IMR-90 (cell line): ENCODE measurements around the gene FOXK2. TPM values are rescaled to one million over a fixed set of nuclear protein-coding genes. Genes with fewer than 3 reads are reported as not detected.

Experiments
- ATAC-seq: fragments of 200-7000 bp; cut with Tn5 transposase; 2 replicates; pipeline ENCODE4 v1.9.1; 2020; ENCODE audit warnings: low read depth, mild to moderate bottlenecking, moderate library complexity
- BruUV-seq: library from RNA; stranded (reverse); fragments of 400-500 nt; replicated peaks from 2 replicates; lab custom pipeline; 2021; lab: Mats Ljungman, UMichigan
- CTCF ChIA-PET: fragments of 300-600 bp; formaldehyde crosslinking; extraction: SDS; loops from one replicate; lab custom pipeline; 2021; ENCODE audit warnings: antibody characterized with exemption; lab: Yijun Ruan, JAX
- POLR2A ChIA-PET: fragments of 300-600 bp; sonication (Branson Sonifier 250); formaldehyde crosslinking; loops from one replicate; lab custom pipeline; 2022; ENCODE audit warnings: antibody characterized with exemption; ENCODE audit not compliant: unreplicated experiment; lab: Charles Lee
- DNase-seq: peaks from one replicate; pipeline ENCODE4 v3.0.0; 2013
- H2AFZ ChIP-seq: replicated peaks from 2 replicates; pipeline ENCODE3; 2013; ENCODE audit warnings: low read length, mild to moderate bottlenecking; ENCODE audit not compliant: poor library complexity
- H2AK5ac ChIP-seq: 2 replicates; pipeline ENCODE4 v1.6.1; 2013; ENCODE audit warnings: low read depth, low read length, inconsistent platforms
- H2AK9ac ChIP-seq: replicated peaks from 2 replicates; pipeline ENCODE3; 2013; ENCODE audit warnings: mild to moderate bottlenecking, low read depth, low read length, moderate library complexity; ENCODE audit not compliant: poor library complexity
- H2BK120ac ChIP-seq: 2 replicates; pipeline ENCODE4 v1.6.1; 2013; ENCODE audit warnings: low read depth, low read length, inconsistent platforms
- H2BK15ac ChIP-seq: 3 replicates; pipeline ENCODE4 v1.6.1; 2013; ENCODE audit warnings: low read depth, low read length, inconsistent platforms
- H2BK20ac ChIP-seq: 2 replicates; pipeline ENCODE4 v1.6.1; 2013; ENCODE audit warnings: low read depth, mild to moderate bottlenecking, inconsistent platforms, low read length, moderate library complexity
- H2BK5ac ChIP-seq: 2 replicates; pipeline ENCODE4 v1.6.1; 2013; ENCODE audit warnings: mild to moderate bottlenecking, low read depth, low read length, inconsistent platforms; ENCODE audit not compliant: poor library complexity, severe bottlenecking
- H3K14ac ChIP-seq: replicated peaks from 2 replicates; pipeline ENCODE4 v1.6.1; 2013; ENCODE audit warnings: low read depth, low read length, inconsistent platforms
- H3K18ac ChIP-seq: 2 replicates; pipeline ENCODE4 v1.6.1; 2013; ENCODE audit warnings: low read depth, low read length, control low read depth
- H3K23ac ChIP-seq: 2 replicates; pipeline ENCODE4 v1.6.1; 2013; ENCODE audit warnings: low read depth, low read length, inconsistent platforms
- H3K27ac ChIP-seq: 2 replicates; pipeline ENCODE4 v1.5.1; 2013; ENCODE audit warnings: mild to moderate bottlenecking, control low read depth, low read length; ENCODE audit not compliant: insufficient read depth
- H3K27me3 ChIP-seq: 2 replicates; pipeline ENCODE4 v1.6.1; 2013; ENCODE audit warnings: low read length; ENCODE audit not compliant: control insufficient read depth, insufficient read depth
- H3K36me3 ChIP-seq: 2 replicates; pipeline ENCODE4 v1.6.1; 2013; ENCODE audit warnings: low read length, mixed read lengths; ENCODE audit not compliant: control insufficient read depth, insufficient read depth
- H3K4ac ChIP-seq: 2 replicates; pipeline ENCODE4 v1.6.1; 2013; ENCODE audit warnings: low read depth, low read length, inconsistent platforms
- H3K4me1 ChIP-seq: 2 replicates; pipeline ENCODE4 v1.6.1; 2013; ENCODE audit warnings: low read length, mixed read lengths; ENCODE audit not compliant: control insufficient read depth, insufficient read depth
- H3K4me2 ChIP-seq: 2 replicates; pipeline ENCODE4 v1.6.1; 2013; ENCODE audit warnings: low read depth, mild to moderate bottlenecking, control low read depth, low read length, moderate library complexity
- H3K4me3 ChIP-seq: 2 replicates; pipeline ENCODE4 v1.5.1; 2013; ENCODE audit warnings: low read depth, mild to moderate bottlenecking, control low read depth, low read length, moderate library complexity; ENCODE audit not compliant: insufficient read depth
- H3K56ac ChIP-seq: 2 replicates; pipeline ENCODE4 v1.6.1; 2013; ENCODE audit warnings: low read length, inconsistent platforms; ENCODE audit not compliant: insufficient read depth; ENCODE audit errors: extremely low read depth
- H3K79me1 ChIP-seq, 2 experiments: 2 replicates each; pipeline ENCODE4 v1.6.1; 2013; ENCODE audit warnings: low read length in 2 of 2, inconsistent platforms in 1 of 2, low read depth in 1 of 2
- H3K9ac ChIP-seq: 2 replicates; pipeline ENCODE4 v1.6.1; 2013; ENCODE audit warnings: low read depth, low read length, control low read depth
- H3K9me1 ChIP-seq: 2 replicates; pipeline ENCODE4 v1.6.1; 2013; ENCODE audit warnings: low read length, inconsistent platforms; ENCODE audit not compliant: insufficient read depth
- H3K9me3 ChIP-seq: 2 replicates; pipeline ENCODE4 v1.6.1; 2013; ENCODE audit warnings: low read length; ENCODE audit not compliant: control insufficient read depth, insufficient read depth
- H4K20me1 ChIP-seq: 2 replicates; pipeline ENCODE4 v1.6.1; 2013; ENCODE audit warnings: low read length, inconsistent platforms; ENCODE audit not compliant: insufficient read depth
- H4K5ac ChIP-seq: 2 replicates; pipeline ENCODE4 v1.6.1; 2013; ENCODE audit warnings: mild to moderate bottlenecking, low read depth, low read length, control low read depth
- H4K8ac ChIP-seq, 2 experiments: 2 replicates each; pipeline ENCODE4 v1.6.1; 2013; ENCODE audit warnings: low read depth in 2 of 2, low read length in 2 of 2, control low read depth in 1 of 2, inconsistent platforms in 1 of 2
- H4K91ac ChIP-seq: 2 replicates; pipeline ENCODE4 v1.6.1; 2013; ENCODE audit warnings: low read depth, low read length, inconsistent platforms; ENCODE audit not compliant: insufficient read depth
- CEBPB ChIP-seq: IDR thresholded peaks from 2 replicates; pipeline ENCODE4 v1.6.1; 2012; ENCODE audit warnings: low read depth, low read length, improper control_type of control experiment
- CHD1 ChIP-seq: IDR thresholded peaks from 2 replicates; pipeline ENCODE4 v1.6.1; 2012; ENCODE audit warnings: low read depth, low read length, improper control_type of control experiment
- NFE2L2 ChIP-seq: fragments of 150-350 bp; IDR thresholded peaks from 2 replicates; pipeline ENCODE4 v1.6.1; 2016; ENCODE audit warnings: low read depth, mild to moderate bottlenecking, low read length
- RAD21 ChIP-seq: IDR thresholded peaks from 2 replicates; pipeline ENCODE4 v1.6.1; 2012; ENCODE audit warnings: low read length, improper control_type of control experiment
- RFX5 ChIP-seq: IDR thresholded peaks from 2 replicates; pipeline ENCODE4 v1.8.0; 2012; ENCODE audit warnings: low read depth, mild to moderate bottlenecking, low read length, moderate library complexity
- WGBS, 2 experiments: methylation state at CpG; one replicate each; pipeline versions ENCODE4 v1.1.5 to v1.1.7; 2013; ENCODE audit warnings: missing lambda C conversion rate in 2 of 2; ENCODE audit not compliant: insufficient read length in 1 of 2; ENCODE audit errors: extremely low coverage in 2 of 2; 5-methylcytosine and 5-hydroxymethylcytosine counted together
- dilution Hi-C: fragments of 300-500 bp; cut with HindIII; formaldehyde crosslinking; loops from one replicate; pipeline ENCODE4 v1.14.3; 2018; ENCODE audit warnings: low sequenced_read_pairs; ENCODE audit not compliant: unreplicated experiment
- in situ Hi-C: fragments of 300-500 bp; cut with MboI; formaldehyde crosslinking; loops from 3 replicates; pipeline ENCODE4 v1.14.3; 2019; ENCODE audit warnings: low sequenced_read_pairs, inconsistent platforms, mixed read lengths
- intact Hi-C: fragments of 100-400 bp; cut with micrococcal nuclease; formaldehyde crosslinking; loops from 2 replicates; pipeline ENCODE4 v1.10.0; 2022
- polyA plus RNA-seq, 3 experiments: library from polyadenylated mRNA; depleted of rRNA; stranded (reverse); fragments of >200 nt; gene quantifications; 2 replicates each; pipeline ENCODE4 v1.2.3, GENCODE V29; 2012; ENCODE audit warnings: low replicate concordance in 1 of 3
- total RNA-seq: library from RNA; depleted of rRNA; stranded (reverse); fragments of >200 nt; gene quantifications from 2 replicates; pipeline ENCODE4 v1.2.3, GENCODE V29; 2012

The FOXK2 gene
- total and polyA plus RNA-seq, 2 of the 4 experiments (the other 2 are of a cell fraction): 12.5 to 20.0 TPM

DNA sequence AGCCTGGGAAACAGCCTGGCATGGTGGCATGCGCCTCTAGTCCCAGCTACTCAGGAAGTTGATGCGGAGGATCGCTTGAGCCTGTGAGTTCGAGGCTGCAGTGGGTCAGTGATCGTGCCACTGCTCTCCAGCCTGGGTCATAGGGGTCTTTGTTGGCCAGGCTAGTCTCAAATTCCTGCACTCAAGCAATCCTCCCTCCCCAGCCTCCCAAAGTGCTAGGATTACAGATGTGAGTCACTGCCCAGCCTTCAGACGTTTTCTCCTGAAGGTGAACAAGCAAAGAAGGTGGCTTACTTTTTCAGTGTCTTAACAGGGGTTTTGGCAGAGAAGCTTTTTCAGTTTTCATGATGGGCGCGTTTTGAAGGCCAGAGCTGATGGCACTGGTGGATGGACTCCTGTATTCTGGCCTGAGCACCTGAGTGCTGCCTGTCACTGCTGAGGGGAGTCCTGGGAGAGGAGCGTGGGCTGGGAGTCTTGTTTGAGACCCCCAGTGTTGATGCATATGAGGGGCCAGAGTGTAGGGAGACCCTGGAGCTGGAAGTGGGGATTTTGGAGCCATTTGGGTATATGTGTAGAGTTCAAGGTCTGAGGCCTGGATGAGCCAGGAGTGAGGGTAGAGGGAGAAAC lies 41.4 kb downstream of the FOXK2 start:
- dilution Hi-C loops: no loop called here
- Histone ChIP-seq H2AK9ac (no peak overlapping the region), H3K36me3 (peaks cover 5% of the 10 kb centered on the region), H2BK20ac (no peak overlapping the region), H2AFZ (no peak overlapping the region), H4K20me1 (peaks cover 73% of the 10 kb centered on the region), H2BK120ac (no peak overlapping the region), H4K8ac (no peak overlapping the region), H3K18ac (no peak overlapping the region), H3K9ac (no peak overlapping the region), H4K5ac (no peak overlapping the region), H2BK15ac (no peak overlapping the region), H4K91ac (no peak overlapping the region), H3K14ac (no peak overlapping the region), H3K9me1 (peaks cover 25% of the 10 kb centered on the region), H3K56ac (no peak overlapping the region), H3K4ac (no peak overlapping the region), H3K4me3 (no peak overlapping the region), H2BK5ac (no peak overlapping the region), H3K27ac (no peak overlapping the region), H3K4me1 (peaks cover 7% of the 10 kb centered on the region), H3K9me3 (no peaks in the 10 kb centered on the region), H3K27me3 (no peaks in the 10 kb centered on the region), H3K23ac (no peak overlapping the region), H3K79me1 (peaks cover 31 to 75% of the 10 kb centered on the region in 2 experiments), H2AK5ac (no peak overlapping the region), H3K4me2 (no peak overlapping the region)
- TF ChIP-seq CHD1: no peak
- no peak for TF ChIP-seq RFX5
- no peak for TF ChIP-seq CEBPB
- TF ChIP-seq RAD21: no peak
- TF ChIP-seq NFE2L2: no peak
- DNase-seq (no peak), ATAC-seq (no peak)
- WGBS, 2 experiments: 100% methylated on average over 3 of the region's 9 CpGs; no CpG with 5 or more reads in 1 of the 2 experiments
- CTCF ChIA-PET: no interaction called here
- intact Hi-C loops: no loop called here
- POLR2A ChIA-PET: no interaction called here
- in situ Hi-C loops: no loop called here
- no TSS peak for BruUV-seq
